ENCODE results near the gene CAMK1D.

Gene CAMK1D

GRCh38 chr10:12876266-12876665, 526.9 kb downstream of the CAMK1D start:
- DNase-seq (ENCODE audit: low read depth) = no peak
- TF ChIP-seq CTCF (IDR thresholded peaks at IDR 0.05; ENCODE audit: low read depth, low read length, missing control alignments) = no peak
- H3K4me3 ChIP-seq (ENCODE audit: low read depth, low read length) = no peak overlapping the region

- no peak for DNase-seq (ENCODE audit: low read depth)
- TF ChIP-seq CTCF (IDR thresholded peaks at IDR 0.05; ENCODE audit: low read depth, low read length, missing control alignments) = no peak
- no peak overlapping the region for H3K4me3 ChIP-seq (ENCODE audit: low read depth, low read length)
These were observed 527.8 kb downstream of the CAMK1D start for GRCh38 chr10:12877150-12877549.

- no peak for DNase-seq (ENCODE audit: low read depth)
- no peak for TF ChIP-seq CTCF (IDR thresholded peaks at IDR 0.05; ENCODE audit: low read depth, low read length, missing control alignments)
- no peak overlapping the region for H3K4me3 ChIP-seq (ENCODE audit: low read depth, low read length)
These were observed 531.1 kb downstream of the CAMK1D start for GRCh38 chr10:12880423-12880822.

GRCh38 chr10:12884851-12885250, 535.5 kb downstream of the CAMK1D start:
- TF ChIP-seq CTCF (IDR thresholded peaks at IDR 0.05; ENCODE audit: low read depth, low read length, missing control alignments) = no peak
- no peak overlapping the region for H3K4me3 ChIP-seq (ENCODE audit: low read depth, low read length)
- DNase-seq (ENCODE audit: low read depth) = no peak
